KOPT-K1 (cell line): ENCODE data around the gene C11orf98.
A peak's percentile ranks its signal among the peaks of the same experiment; 100 is the strongest.
"Not testable (repeated sequence)": the region's sequence is repeated elsewhere in the genome, so short reads cannot be mapped to it uniquely, and the experiment has no call there.

Experiments used
- H3K27ac ChIP-seq: fragments of 200-600 bp; sonication (generic); 2 replicates; pipeline ENCODE4 v1.5.1; 2016; ENCODE audit warnings: antibody characterized with exemption, mild to moderate bottlenecking, low read depth, low read length; ENCODE audit not compliant: poor library complexity, severe bottlenecking
- H3K36me3 ChIP-seq: fragments of 200-600 bp; sonication (generic); 2 replicates; pipeline ENCODE4 v1.5.1; 2017; ENCODE audit warnings: antibody characterized with exemption, mild to moderate bottlenecking, low read length, moderate library complexity; ENCODE audit not compliant: insufficient read depth
- H3K9me3 ChIP-seq: fragments of 200-600 bp; sonication (generic); 2 replicates; pipeline ENCODE4 v1.5.1; 2017; ENCODE audit warnings: antibody characterized with exemption, low read length, mild to moderate bottlenecking; ENCODE audit not compliant: insufficient read depth, poor library complexity, severe bottlenecking

The C11orf98 gene

GRCh38 chr11:62694455-62695167 lies 29.6 kb upstream of the C11orf98 start:
- Histone ChIP-seq H3K9me3 (no peaks in the 10 kb centered on the region), H3K27ac (no peak overlapping the region), H3K36me3 (peaks cover 44% of the 10 kb centered on the region)

DNA sequence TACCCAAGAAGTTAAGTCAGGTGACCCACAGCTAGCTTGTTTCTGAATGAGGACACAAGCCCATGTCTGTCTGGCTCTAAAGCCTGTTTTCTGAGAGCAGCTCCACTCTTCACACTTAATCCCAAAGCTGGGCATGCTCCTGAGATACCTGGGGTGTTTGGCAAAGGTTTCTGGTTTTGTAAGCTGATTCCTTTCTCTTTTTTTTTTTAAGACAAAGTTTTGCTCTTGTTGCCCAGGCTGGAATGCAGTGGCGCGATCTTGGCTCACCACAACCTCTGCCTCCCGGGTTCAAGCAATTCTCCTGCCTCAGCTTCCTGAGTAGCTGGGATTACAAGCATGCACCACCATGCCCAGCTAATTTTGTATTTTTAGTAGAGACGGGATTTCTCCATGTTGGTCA lies 28.6 kb upstream of the C11orf98 start:
- H3K36me3 ChIP-seq = peaks cover 44% of the 10 kb centered on the region
- H3K9me3 ChIP-seq = not testable (repeated sequence)

DNA sequence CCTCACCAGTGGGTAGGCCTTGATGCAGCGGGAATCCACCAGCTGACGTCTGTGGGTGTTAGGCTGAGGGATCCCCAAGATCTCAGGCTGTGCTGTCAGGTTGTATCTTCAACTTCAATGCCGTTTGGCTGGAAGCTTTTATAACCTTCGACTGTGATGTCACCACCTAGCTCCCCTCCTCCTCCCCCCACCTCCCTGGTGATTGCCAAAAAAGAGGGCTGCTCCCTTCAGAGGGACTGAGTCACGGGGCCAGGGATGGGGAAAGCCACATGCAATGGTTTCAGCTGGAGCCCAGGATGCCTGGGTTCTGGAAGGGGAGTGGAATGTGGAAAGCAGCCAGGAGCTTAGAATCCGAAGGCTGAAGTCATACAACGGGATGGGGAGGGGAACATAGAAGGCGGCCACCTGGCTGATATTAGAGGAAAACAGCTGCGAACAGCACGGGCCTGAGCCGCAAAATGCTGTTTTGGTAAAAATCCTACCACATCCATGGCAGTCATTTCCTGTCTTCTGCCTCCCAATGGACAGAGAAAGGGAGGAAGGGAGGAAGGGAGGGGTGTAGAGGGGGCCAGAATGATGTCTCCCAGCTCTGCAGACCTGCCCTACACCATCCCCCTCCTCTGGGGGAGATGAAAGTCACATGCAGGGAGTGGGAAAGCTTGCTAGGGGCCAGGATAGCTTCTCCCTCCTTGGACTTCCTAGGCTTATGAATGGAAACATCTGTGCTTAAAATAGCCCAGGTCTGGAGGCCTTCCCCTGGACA lies 24.6 kb upstream of the C11orf98 start, which contains the start of gene LRRN4CL:
LRRN4CL (minus strand) TSS at position 110 of the 763 bp plus-strand sequence. CDS start 1,022 bp downstream, outside the sequence.
- no peak within 1 kb of the TSS for H3K27ac ChIP-seq

More for the DNA sequence above, 28.6 kb upstream of the C11orf98 start:
- not testable (repeated sequence) for H3K27ac ChIP-seq

GRCh38 chr11:62688491-62688890 lies 23.5 kb upstream of the C11orf98 start:
- Histone ChIP-seq H3K36me3 (peaks cover 34% of the 10 kb centered on the region), H3K27ac (no peak overlapping the region), H3K9me3 (no peaks in the 10 kb centered on the region)

More for the DNA sequence above, 24.6 kb upstream of the C11orf98 start, which contains the start of gene LRRN4CL:
- no peaks in the 10 kb centered on the region for H3K9me3 ChIP-seq
- H3K36me3 ChIP-seq = peaks cover 44% of the 10 kb centered on the region

DNA sequence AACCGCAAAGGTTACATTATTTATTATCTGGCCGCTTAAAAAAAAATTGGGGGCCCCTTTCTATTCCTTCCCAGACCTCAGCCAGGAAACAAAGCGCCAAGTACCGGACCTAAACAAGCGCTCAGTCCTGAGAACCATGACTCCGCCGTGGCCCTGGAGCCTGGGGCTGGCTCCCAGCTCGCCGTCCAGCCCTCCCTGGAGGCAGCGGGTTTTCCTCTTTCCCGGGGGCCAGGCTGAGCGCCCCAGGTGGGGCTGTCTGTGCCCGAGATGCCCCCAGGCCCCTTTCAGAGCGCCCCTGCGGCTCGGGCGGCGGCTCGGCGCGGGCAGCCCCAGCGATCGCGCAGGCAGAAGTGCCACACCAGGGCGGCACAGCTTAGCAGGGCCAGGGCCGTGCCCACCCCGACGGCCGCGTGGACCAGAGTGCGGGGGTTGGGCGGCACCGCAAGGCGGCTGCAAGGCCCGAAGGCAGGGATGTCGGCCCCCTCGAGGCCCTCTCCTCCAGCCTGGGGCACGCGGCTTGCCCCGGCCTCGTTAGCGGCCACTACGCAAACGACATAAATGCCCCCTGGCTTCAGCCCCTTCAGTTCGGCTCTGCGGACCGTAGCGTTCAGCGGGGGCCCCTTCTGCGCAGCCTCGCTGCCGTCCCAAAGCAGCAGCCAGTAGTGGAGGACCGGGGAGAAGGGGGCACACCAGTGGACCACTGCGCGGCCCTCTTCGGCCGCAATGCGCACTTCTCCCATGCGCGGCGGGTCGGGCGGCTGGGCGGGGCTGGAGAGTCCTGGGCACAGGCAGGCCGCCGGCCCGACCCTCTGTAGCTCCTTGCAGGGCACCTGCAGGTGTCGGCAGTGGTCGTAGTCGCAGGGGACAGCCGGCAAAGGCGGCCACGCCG lies 22.7 kb upstream of the C11orf98 start:
- Histone ChIP-seq H3K36me3 (peaks cover 27% of the 10 kb centered on the region), H3K27ac (no peak overlapping the region), H3K9me3 (no peaks in the 10 kb centered on the region)

DNA sequence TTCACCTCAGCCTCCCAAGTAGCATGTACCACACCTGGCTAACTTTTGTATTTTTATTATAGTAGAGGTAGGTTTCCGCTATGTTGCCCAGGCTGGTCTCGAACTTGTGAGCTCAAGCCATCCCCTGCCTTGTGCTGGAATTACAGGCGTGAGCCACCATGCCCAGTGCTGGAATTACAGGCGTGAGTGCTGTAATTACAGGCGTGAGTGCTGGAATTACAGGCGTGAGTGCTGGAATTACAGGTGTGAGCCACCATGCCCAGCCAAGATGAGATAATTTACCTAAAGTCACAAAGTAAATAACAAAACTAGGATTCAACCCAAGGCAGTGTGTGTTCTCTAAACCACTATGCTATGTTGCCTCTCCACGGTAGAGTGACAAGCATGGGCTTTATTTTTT lies 17.5 kb upstream of the C11orf98 start:
- H3K36me3 ChIP-seq = peaks cover 5% of the 10 kb centered on the region
- H3K27ac ChIP-seq = no peak overlapping the region
- no peaks in the 10 kb centered on the region for H3K9me3 ChIP-seq

GRCh38 chr11:62680825-62681240 lies 15.8 kb upstream of the C11orf98 start:
- H3K9me3 ChIP-seq = no peaks in the 10 kb centered on the region
- peaks cover 20% of the 10 kb centered on the region for H3K36me3 ChIP-seq
- H3K27ac ChIP-seq = no peak overlapping the region

GRCh38 chr11:62678770-62679696 lies 14.0 kb upstream of the C11orf98 start, which contains the start of gene UBXN1:
Gene UBXN1, minus strand, starts transcription at chr11:62679073. Its CDS starts 150 bp downstream, at chr11:62678923.
- Histone ChIP-seq H3K9me3 (no peaks in the 10 kb centered on the region), H3K36me3 (peaks cover 37% of the 10 kb centered on the region), H3K27ac (peak within 1 kb of the TSS; percentile 82)

DNA sequence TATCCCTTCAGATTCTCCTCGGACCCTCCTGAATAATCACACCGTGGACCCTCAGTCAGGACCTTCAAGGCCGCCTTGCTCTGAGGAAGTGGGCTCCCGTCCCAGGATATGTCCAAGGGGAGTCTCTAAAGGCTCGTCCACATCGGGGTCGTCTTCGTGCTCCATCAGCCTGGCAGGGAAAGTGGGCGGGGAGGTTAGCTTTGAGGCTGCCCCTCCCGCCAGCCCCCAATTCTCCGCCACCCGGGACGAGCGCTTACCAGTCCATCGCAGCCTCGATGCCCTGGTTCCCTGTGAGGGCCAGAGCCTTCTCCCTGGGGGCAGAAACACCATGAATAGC lies 13.4 kb upstream of the C11orf98 start:
- Histone ChIP-seq H3K9me3 (no peaks in the 10 kb centered on the region), H3K27ac (peak overlapping the region; percentile 82), H3K36me3 (peaks cover 43% of the 10 kb centered on the region)

DNA sequence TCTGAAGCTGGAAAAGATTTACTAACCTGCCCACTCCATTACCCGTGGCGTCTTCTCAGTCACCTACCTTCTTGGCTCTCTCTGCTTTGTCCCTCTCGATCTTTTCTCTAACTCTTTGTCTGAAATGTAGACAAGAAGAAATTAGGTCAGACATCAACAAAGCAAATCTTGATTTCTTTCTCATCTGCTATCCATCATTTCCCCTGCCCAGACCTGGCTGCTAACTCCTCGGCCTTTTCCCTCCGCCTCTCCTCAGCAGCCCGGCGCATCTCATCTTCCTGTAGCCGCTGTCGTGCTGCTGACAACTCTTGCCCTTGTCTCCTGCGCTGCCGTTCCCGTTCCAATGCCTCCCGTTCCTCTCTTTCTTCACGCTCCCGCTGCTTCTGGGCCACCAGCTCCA lies 12.7 kb upstream of the C11orf98 start:
- no peaks in the 10 kb centered on the region for H3K9me3 ChIP-seq
- peaks cover 50% of the 10 kb centered on the region for H3K36me3 ChIP-seq
- H3K27ac ChIP-seq = no peak overlapping the region

GRCh38 chr11:62677156-62677555 lies 12.1 kb upstream of the C11orf98 start:
- Histone ChIP-seq H3K27ac (no peak overlapping the region), H3K36me3 (peaks cover 50% of the 10 kb centered on the region)

DNA sequence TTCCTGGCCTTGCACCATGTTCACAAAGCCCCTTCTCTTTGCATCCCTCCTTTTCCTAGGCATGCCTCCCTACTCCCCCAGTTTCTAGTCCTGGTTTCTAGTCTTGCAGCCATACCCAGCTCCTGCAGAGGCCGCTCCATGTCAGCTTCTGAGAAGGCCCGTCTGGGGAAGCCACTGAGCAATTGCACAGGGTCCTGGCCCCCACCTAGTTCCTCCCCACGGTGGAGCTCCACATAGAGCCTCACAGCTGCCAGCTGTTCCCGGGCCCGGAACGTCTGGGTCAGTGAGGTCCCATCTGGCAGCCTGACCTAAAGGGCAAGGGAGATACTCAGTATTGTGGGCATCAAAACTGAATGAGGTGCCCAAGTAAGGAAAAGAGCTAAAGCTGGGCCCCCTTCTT lies 11.7 kb upstream of the C11orf98 start:
- Histone ChIP-seq H3K27ac (no peak overlapping the region), H3K9me3 (no peaks in the 10 kb centered on the region), H3K36me3 (peaks cover 50% of the 10 kb centered on the region)

More at GRCh38 chr11:62677156-62677555, 12.1 kb upstream of the C11orf98 start:
- H3K9me3 ChIP-seq = no peaks in the 10 kb centered on the region

DNA sequence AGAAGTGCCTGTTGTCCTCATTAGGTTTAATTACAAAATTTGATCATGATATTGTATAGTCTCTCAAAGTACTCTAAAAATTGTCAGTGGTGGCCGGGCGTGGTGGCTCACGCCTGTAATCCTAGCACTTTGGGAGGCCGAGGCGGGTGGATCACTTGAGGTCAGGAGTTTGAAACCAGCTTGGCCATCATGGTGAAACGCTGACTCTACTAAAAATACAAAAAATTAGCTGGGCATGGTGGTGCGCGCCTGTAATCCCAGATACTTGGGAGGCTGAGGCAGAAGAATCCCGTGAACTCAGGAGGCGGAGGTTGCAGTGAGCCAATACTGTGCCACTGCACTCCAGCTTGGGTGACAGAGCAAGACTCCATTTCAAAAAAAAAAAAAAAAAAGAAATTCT lies 10.4 kb upstream of the C11orf98 start:
- H3K36me3 ChIP-seq = peaks cover 50% of the 10 kb centered on the region
- not testable (repeated sequence) for H3K9me3 ChIP-seq, H3K27ac ChIP-seq

DNA sequence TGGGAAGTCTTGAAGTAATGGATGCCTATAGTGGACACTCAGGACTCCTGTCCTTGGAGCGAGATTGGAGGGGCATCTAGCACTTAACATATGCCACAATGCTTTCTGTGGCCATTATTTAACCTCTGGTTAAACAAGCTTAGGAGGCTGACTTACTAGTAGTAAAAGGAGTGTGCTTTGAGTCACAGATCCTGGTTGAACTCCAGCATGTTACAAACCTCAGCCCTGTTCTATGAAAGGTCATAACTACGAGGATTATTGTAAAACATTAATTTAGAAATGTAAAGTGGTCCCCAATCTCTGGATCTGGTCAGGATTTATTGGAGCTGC lies 8.2 kb upstream of the C11orf98 start:
- H3K27ac ChIP-seq = no peak overlapping the region
- no peaks in the 10 kb centered on the region for H3K9me3 ChIP-seq
- H3K36me3 ChIP-seq = peaks cover 57% of the 10 kb centered on the region
